Measurements from ENCODE around the gene MTUS2. TPM values are rescaled to one million over a fixed set of nuclear protein-coding genes. Genes with fewer than 3 reads are reported as not detected.

MTUS2 gene
- total and polyA plus RNA-seq, 9 of the 15 experiments (the other 6 are each of a cell fraction or from before 2014, with no cell fraction given): 0.01 to 0.28 (median 0.06) TPM; not detected in 1

DNA sequence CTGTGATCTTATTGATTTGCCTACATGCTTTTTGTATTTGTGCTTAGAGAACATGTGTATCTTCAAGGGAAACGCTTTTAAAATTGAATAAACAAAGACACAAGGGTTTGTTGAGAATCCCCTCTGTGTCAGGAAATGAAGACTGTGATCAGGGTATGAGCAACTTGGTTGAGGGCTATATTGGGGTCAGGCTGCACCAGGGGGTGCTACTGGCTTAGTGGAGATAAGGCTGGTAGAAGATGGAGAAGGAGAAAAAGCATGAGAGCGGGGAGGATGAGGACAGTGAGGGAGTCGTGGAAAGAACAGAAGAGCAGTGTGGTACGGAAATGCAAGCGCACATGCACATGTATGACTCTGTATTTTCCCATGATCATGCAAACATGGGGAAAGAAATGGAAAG, 201.6 kb downstream of the MTUS2 start (continued):
- TF ChIP-seq, protein P1, sequence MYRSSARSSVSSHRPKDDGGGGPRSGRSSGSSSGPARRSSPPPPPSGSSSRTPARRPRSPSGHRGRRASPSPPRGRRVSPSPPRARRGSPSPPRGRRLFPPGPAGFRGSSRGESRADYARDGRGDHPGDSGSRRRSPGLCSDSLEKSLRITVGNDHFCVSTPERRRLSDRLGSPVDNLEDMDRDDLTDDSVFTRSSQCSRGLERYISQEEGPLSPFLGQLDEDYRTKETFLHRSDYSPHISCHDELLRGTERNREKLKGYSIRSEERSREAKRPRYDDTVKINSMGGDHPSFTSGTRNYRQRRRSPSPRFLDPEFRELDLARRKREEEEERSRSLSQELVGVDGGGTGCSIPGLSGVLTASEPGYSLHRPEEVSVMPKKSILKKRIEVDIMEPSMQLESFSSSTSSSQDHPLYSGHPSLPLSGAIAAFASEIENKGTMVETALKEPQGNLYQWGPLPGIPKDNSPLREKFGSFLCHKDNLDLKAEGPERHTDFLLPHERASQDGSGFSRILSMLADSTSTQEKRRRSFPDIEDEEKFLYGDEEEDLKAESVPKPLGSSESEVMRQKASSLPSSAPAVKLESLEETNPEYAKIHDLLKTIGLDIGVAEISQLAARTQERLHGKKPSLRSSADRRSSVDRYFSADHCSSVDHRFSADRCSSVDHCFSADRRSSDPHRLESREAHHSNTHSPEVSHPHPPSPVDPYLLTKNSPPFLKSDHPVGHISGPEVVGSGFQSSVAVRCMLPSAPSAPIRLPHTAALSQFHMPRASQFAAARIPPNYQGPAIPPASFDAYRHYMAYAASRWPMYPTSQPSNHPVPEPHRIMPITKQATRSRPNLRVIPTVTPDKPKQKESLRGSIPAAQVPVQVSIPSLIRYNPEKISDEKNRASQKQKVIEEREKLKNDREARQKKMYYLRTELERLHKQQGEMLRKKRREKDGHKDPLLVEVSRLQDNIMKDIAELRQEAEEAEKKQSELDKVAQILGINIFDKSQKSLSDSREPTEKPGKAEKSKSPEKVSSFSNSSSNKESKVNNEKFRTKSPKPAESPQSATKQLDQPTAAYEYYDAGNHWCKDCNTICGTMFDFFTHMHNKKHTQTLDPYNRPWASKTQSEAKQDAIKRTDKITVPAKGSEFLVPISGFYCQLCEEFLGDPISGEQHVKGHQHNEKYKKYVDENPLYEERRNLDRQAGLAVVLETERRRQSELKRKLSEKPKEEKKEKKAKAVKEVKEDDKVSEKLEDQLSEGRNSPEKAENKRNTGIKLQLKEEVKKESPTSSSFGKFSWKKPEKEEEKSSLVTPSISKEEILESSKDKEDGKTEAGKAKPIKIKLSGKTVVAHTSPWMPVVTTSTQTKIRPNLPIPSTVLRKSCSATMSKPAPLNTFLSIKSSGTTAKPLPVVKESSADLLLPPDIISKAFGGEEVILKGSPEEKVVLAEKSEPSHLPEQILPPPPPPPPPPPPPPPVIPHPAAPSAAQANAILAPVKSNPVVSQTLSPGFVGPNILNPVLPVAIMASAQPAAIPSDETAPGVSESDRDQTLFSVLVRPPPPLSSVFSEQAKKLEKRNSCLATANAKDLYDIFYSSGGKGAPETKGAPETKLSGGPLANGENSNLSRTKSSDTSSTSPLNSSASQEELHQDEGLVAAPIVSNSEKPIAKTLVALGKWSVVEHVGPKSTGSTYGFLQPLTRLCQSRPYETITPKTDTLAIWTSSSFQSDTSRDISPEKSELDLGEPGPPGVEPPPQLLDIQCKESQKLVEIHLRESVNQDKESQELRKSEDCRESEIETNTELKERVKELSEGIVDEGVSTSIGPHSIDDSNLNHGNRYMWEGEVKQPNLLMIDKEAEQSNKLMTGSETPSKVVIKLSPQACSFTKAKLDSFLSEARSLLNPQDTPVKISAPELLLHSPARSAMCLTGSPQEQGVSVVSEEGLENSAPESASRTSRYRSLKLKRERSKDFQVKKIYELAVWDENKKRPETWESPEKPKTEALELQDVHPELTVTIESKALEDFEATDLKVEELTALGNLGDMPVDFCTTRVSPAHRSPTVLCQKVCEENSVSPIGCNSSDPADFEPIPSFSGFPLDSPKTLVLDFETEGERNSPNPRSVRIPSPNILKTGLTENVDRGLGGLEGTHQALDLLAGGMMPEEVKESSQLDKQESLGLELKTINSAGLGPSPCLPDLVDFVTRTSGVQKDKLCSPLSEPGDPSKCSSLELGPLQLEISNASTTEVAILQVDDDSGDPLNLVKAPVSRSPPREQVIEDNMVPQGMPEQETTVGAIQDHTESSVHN (IDR thresholded peaks at IDR 0.05; ENCODE audit: borderline replicate concordance in 1 of 2, low read depth in 1 of 2): no peak
- TF ChIP-seq FUS (optimal IDR thresholded peaks at IDR 0.05; ENCODE audit: low read depth, low read length): no peak

DNA sequence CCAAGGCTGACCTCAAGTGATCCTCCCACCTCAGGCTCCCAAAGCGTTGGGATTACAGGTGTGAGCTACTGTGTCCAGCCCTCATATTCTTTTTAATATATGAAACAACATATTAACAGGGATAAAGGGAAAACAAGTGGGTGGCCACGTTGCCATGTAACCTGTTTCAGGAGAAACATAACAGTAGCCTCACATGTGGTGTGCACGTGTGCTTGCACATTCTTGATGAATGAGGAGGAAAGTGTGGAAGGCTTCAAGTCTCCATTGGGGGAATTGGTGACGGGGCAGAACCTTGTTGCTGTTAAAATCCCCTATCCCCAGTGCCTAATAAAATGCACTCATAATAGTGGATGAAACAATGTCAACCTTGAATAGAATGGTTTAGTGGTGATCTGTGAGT, 202.3 kb downstream of the MTUS2 start:
- H2AFZ ChIP-seq (ENCODE audit: low read depth, low read length): no peak overlapping the region
- no peaks in the 10 kb centered on the region for H4K20me1 ChIP-seq (replicated peaks; ENCODE audit: control insufficient read depth, insufficient read depth, low read length)
- ATAC-seq (no peak), DNase-seq (ENCODE audit: extremely low read depth in 1 of 4, low spot score in 3 of 4) (no peak), FAIRE-seq (no peak)
- intact Hi-C loops (cut with micrococcal nuclease) (no loop called here), in situ Hi-C loops (cut with MboI) (no loop called here)
- no peak overlapping the region for H3K27ac ChIP-seq (ENCODE audit: extremely low read depth, low read depth, low read length)
- POLR2A ChIA-PET: no interaction called here
- H3K9me1 ChIP-seq (ENCODE audit: control insufficient read depth, insufficient read depth, low read length): no peaks in the 10 kb centered on the region
- BruUV-seq (replicated peaks): no TSS peak
- no peaks in the 10 kb centered on the region for H3K4me1 ChIP-seq (replicated peaks in 1 of 2; ENCODE audit: control insufficient read depth in 2 of 2, insufficient read depth in 2 of 2, low read length in 2 of 2)
- 4% methylated on average over 3 of the region's 4 CpGs for WGBS (ENCODE audit: insufficient coverage, low coverage, missing lambda C conversion rate)
- no peaks in the 10 kb centered on the region for H3K36me3 ChIP-seq (ENCODE audit: control insufficient read depth, insufficient read depth, low read length)
- H3K79me2 ChIP-seq (ENCODE audit: control insufficient read depth, insufficient read depth, low read length): no peaks in the 10 kb centered on the region
- no peaks in the 10 kb centered on the region; a peak in 1 of 5 replicates for H3K27me3 ChIP-seq (ENCODE audit: control insufficient read depth in 2 of 2, insufficient read depth in 2 of 2, low read length in 2 of 2)
- H3K9ac ChIP-seq (ENCODE audit: insufficient read depth in 1 of 2, low read depth in 2 of 2, low read length in 2 of 2): no peak overlapping the region
- CTCF ChIA-PET (ENCODE audit: low intra/inter-chr PET ratio): no interaction called here
- no peaks in the 10 kb centered on the region for H3K9me3 ChIP-seq (replicated peaks; ENCODE audit: control insufficient read depth, insufficient read depth, low read depth, low read length)
- no peak overlapping the region for H3K4me3 ChIP-seq
- H3K4me2 ChIP-seq (ENCODE audit: insufficient read depth, low read length): no peak overlapping the region
- no peak for TF ChIP-seq CXXC5 (CRISPR knock-in tag; IDR thresholded peaks at IDR 0.05)
- TF ChIP-seq MAFK (IDR thresholded peaks at IDR 0.05; ENCODE audit: low read length): no peak
- TF ChIP-seq NR4A1 (CRISPR knock-in tag; IDR thresholded peaks at IDR 0.05): no peak
- no peak for TF ChIP-seq NR4A1 (tag; IDR thresholded peaks at IDR 0.05)
- no peak for TF ChIP-seq POLR2AphosphoS5 (IDR thresholded peaks at IDR 0.05; ENCODE audit: control insufficient read depth, insufficient read depth, low read depth, low read length)
- TF ChIP-seq TAF1 (IDR thresholded peaks at IDR 0.05; ENCODE audit: control insufficient read depth, extremely low read depth, insufficient read depth, low read length, severe bottlenecking): no peak
- TF ChIP-seq ZNF766 (CRISPR knock-in tag; conservative IDR thresholded peaks at IDR 0.05): no peak
- TF ChIP-seq MYNN (IDR thresholded peaks at IDR 0.05): no peak
- TF ChIP-seq MYNN (CRISPR knock-in tag; IDR thresholded peaks at IDR 0.05): no peak
- TF ChIP-seq RBM15 (IDR thresholded peaks at IDR 0.05; ENCODE audit: insufficient read depth, low read length): no peak
- no peak for TF ChIP-seq NR2F6 (CRISPR knock-in tag; IDR thresholded peaks at IDR 0.05)
- TF ChIP-seq ZNF445 (CRISPR knock-in tag; IDR thresholded peaks at IDR 0.05; ENCODE audit: low read depth): no peak
- no peak for TF ChIP-seq FOXK2 (conservative IDR thresholded peaks at IDR 0.05 in 1 of 2, IDR thresholded peaks at IDR 0.05 in 1 of 2; ENCODE audit: low read depth in 2 of 2)

Measured in K562 (cell line).